Right cardiac atrium (tissue), 5 donors: ENCODE results near the gene ADAD1. TPM values are rescaled to one million over a fixed set of nuclear protein-coding genes. Genes with fewer than 3 reads are reported as not detected.
A peak's percentile ranks its signal among the peaks of the same experiment; 100 is the strongest.

Source experiments
- ATAC-seq, 2 donors: fragments of 200-7000 bp; cut with Tn5 transposase; one replicate each; pipeline versions ENCODE4 v1.8.0 to v1.9.1; 2020; ENCODE audit warnings: moderate library complexity in 2 of 2, mild to moderate bottlenecking in 1 of 2
- DNase-seq, 3 donors: peaks; one replicate each; pipeline ENCODE4 v3.0.0-alpha.2; 2020
- H3K27ac ChIP-seq: one replicate; pipeline ENCODE4 v1.5.1; 2013; ENCODE audit warnings: mild to moderate bottlenecking, low read length, control low read depth, moderate library complexity
- H3K27me3 ChIP-seq: one replicate; pipeline ENCODE4 v1.6.1; 2013; ENCODE audit not compliant: control insufficient read depth, insufficient read depth
- H3K4me1 ChIP-seq: one replicate; pipeline ENCODE4 v1.6.1; 2013; ENCODE audit warnings: low read length; ENCODE audit not compliant: control insufficient read depth, insufficient read depth
- H3K4me3 ChIP-seq: one replicate; pipeline ENCODE4 v1.5.1; 2013; ENCODE audit warnings: low read length, control low read depth
- H3K9me3 ChIP-seq: one replicate; pipeline ENCODE4 v1.6.1; 2013; ENCODE audit warnings: low read length; ENCODE audit not compliant: control insufficient read depth
- WGBS: extraction: QIAGEN DNeasy Blood & Tissue Kit; methylation state at CpG from one replicate; pipeline ENCODE4 v1.1.7; 2013; 5-methylcytosine and 5-hydroxymethylcytosine counted together
- intact Hi-C, 4 donors: fragments of 100-400 bp; cut with DNase I; formaldehyde crosslinking; loops; one replicate each; pipeline versions ENCODE4 v1.11.0 to v1.14.0; 2022 to 2023
- polyA plus RNA-seq: library from polyadenylated mRNA; stranded (reverse); fragments of 200-250 nt; gene quantifications from one replicate; pipeline ENCODE4 v1.2.3, GENCODE V29; 2013
- total RNA-seq, 4 donors: library from RNA; stranded (reverse); fragmentation: NEBNext Ultra II Directional; extraction: Animal tissue kit (Norgen Biotek cat#: 25700); gene quantifications; one replicate each; pipeline ENCODE4 v1.2.1, GENCODE V29; 2021
- donor health status: healthy with polysubstance abuse.
- donor health status: DM: no; HTN: yes; CAD: no.
- donor health status: DM: no; HTN: no; CAD: no.
- donor health status: DM: no; HTN: yes; CAD: no; lungs with severe emphysema.
- donor health status: DM: yes; HTN: yes; CAD: no.

Gene ADAD1
- total and polyA plus RNA-seq, 5 donors = not detected

GRCh38 chr4:122377352-122377751 lies 1.5 kb upstream of the ADAD1 start:
- Histone ChIP-seq H3K27ac (no peak overlapping the region), H3K4me3 (no peak overlapping the region), H3K4me1 (no peaks in the 10 kb centered on the region), H3K9me3 (no peaks in the 10 kb centered on the region), H3K27me3 (no peaks in the 10 kb centered on the region)
- ATAC-seq (no peak), DNase-seq (no peak)
- intact Hi-C loops = no loop called here
- WGBS = 86% methylated on average over 1 of the region's 1 CpG

- H3K4me1 ChIP-seq = no peaks in the 10 kb centered on the region
- 94% methylated on average over 44 of the region's 44 CpGs for WGBS
- intact Hi-C loops = no loop called here
- no peaks in the 10 kb centered on the region for H3K9me3 ChIP-seq
- H3K27me3 ChIP-seq = no peaks in the 10 kb centered on the region
- H3K27ac ChIP-seq = no peak overlapping the region
- ATAC-seq = no peak
- H3K4me3 ChIP-seq = no peak overlapping the region
- peak in 1 of 3 donors; percentile 35 for DNase-seq
Observed at GRCh38 chr4:122379239-122379638, 428 bp downstream of the ADAD1 start.

- Histone ChIP-seq H3K27ac (no peak overlapping the region), H3K27me3 (no peaks in the 10 kb centered on the region), H3K9me3 (no peaks in the 10 kb centered on the region), H3K4me3 (no peak overlapping the region), H3K4me1 (no peaks in the 10 kb centered on the region)
- intact Hi-C loops = no loop called here
- ATAC-seq (no peak), DNase-seq (no peak)
- WGBS = 53% methylated on average over 4 of the region's 4 CpGs
Observed at GRCh38 chr4:122383341-122383740, 4.5 kb downstream of the ADAD1 start.

- no peaks in the 10 kb centered on the region for H3K27me3 ChIP-seq
- H3K27ac ChIP-seq = no peak overlapping the region
- no peak for ATAC-seq
- 66% methylated on average over 2 of the region's 2 CpGs for WGBS
- H3K4me1 ChIP-seq = no peaks in the 10 kb centered on the region
- no peaks in the 10 kb centered on the region for H3K9me3 ChIP-seq
- H3K4me3 ChIP-seq = no peak overlapping the region
- intact Hi-C loops = no loop called here
- DNase-seq = no peak
Observed at GRCh38 chr4:122384245-122384644, 5.4 kb downstream of the ADAD1 start.

GRCh38 chr4:122393276-122393675 lies 14.5 kb downstream of the ADAD1 start:
- no peak overlapping the region for H3K4me3 ChIP-seq
- no peaks in the 10 kb centered on the region for H3K27me3 ChIP-seq
- no peaks in the 10 kb centered on the region for H3K4me1 ChIP-seq
- WGBS = 64% methylated on average over 1 of the region's 1 CpG
- no peaks in the 10 kb centered on the region for H3K9me3 ChIP-seq
- intact Hi-C loops = no loop called here
- ATAC-seq (no peak), DNase-seq (no peak)
- H3K27ac ChIP-seq = no peak overlapping the region

- intact Hi-C loops = no loop called here
- Histone ChIP-seq H3K4me3 (no peak overlapping the region), H3K9me3 (no peaks in the 10 kb centered on the region), H3K4me1 (no peaks in the 10 kb centered on the region), H3K27ac (no peak overlapping the region), H3K27me3 (no peaks in the 10 kb centered on the region)
- ATAC-seq (no peak), DNase-seq (no peak)
- 38% methylated on average over 3 of the region's 3 CpGs for WGBS
Observed at GRCh38 chr4:122403861-122404260, 25.1 kb downstream of the ADAD1 start.

GRCh38 chr4:122412547-122412946 lies 33.7 kb downstream of the ADAD1 start:
- Histone ChIP-seq H3K9me3 (no peaks in the 10 kb centered on the region), H3K27me3 (no peaks in the 10 kb centered on the region), H3K4me1 (no peaks in the 10 kb centered on the region), H3K4me3 (no peak overlapping the region), H3K27ac (no peak overlapping the region)
- intact Hi-C loops = no loop called here
- no peak for ATAC-seq
- 43% methylated on average over 3 of the region's 3 CpGs for WGBS
- DNase-seq = no peak

GRCh38 chr4:122423246-122423645 lies 44.4 kb downstream of the ADAD1 start:
- no peaks in the 10 kb centered on the region for H3K9me3 ChIP-seq
- H3K27ac ChIP-seq = no peak overlapping the region
- no peak for ATAC-seq
- no peak for DNase-seq
- H3K4me3 ChIP-seq = no peak overlapping the region
- H3K4me1 ChIP-seq = no peaks in the 10 kb centered on the region
- H3K27me3 ChIP-seq = no peaks in the 10 kb centered on the region
- intact Hi-C loops = no loop called here

GRCh38 chr4:122431351-122431750 lies 52.5 kb downstream of the ADAD1 start:
- 51% methylated on average over 5 of the region's 5 CpGs for WGBS
- no peak for ATAC-seq
- intact Hi-C loops = no loop called here

GRCh38 chr4:122434285-122434684 lies 55.5 kb downstream of the ADAD1 start:
- ATAC-seq (no peak), DNase-seq (no peak)
- intact Hi-C loops = no loop called here

More at GRCh38 chr4:122431351-122431750, 52.5 kb downstream of the ADAD1 start:
- Histone ChIP-seq H3K4me3 (no peak overlapping the region), H3K27me3 (no peaks in the 10 kb centered on the region), H3K9me3 (no peaks in the 10 kb centered on the region), H3K4me1 (no peaks in the 10 kb centered on the region), H3K27ac (no peak overlapping the region)
- DNase-seq = no peak

GRCh38 chr4:122450847-122451246 lies 72.0 kb downstream of the ADAD1 start:
- ATAC-seq (no peak), DNase-seq (no peak)
- intact Hi-C loops = no loop called here
- H3K27ac ChIP-seq = no peak overlapping the region
- H3K4me3 ChIP-seq = no peak overlapping the region
- H3K27me3 ChIP-seq = no peaks in the 10 kb centered on the region
- H3K4me1 ChIP-seq = no peaks in the 10 kb centered on the region
- H3K9me3 ChIP-seq = no peaks in the 10 kb centered on the region

More at GRCh38 chr4:122434285-122434684, 55.5 kb downstream of the ADAD1 start:
- Histone ChIP-seq H3K9me3 (no peaks in the 10 kb centered on the region), H3K27ac (no peak overlapping the region), H3K27me3 (no peaks in the 10 kb centered on the region), H3K4me1 (no peaks in the 10 kb centered on the region), H3K4me3 (no peak overlapping the region)
- WGBS = 74% methylated on average over 3 of the region's 3 CpGs

- Histone ChIP-seq H3K4me1 (no peaks in the 10 kb centered on the region), H3K9me3 (no peaks in the 10 kb centered on the region), H3K4me3 (no peak overlapping the region), H3K27ac (no peak overlapping the region), H3K27me3 (no peaks in the 10 kb centered on the region)
- DNase-seq (no peak), ATAC-seq (no peak)
- intact Hi-C loops = no loop called here
- 28% methylated on average over 1 of the region's 1 CpG for WGBS
Observed at GRCh38 chr4:122453384-122453995, 74.7 kb downstream of the ADAD1 start.
